WI38 (cell line): ENCODE data around the gene PADI4.

Source experiments
- H3K4me3 ChIP-seq: 2 replicates; pipeline ENCODE4 v1.5.1; 2011; ENCODE audit warnings: low read depth, mild to moderate bottlenecking, control low read depth, low read length
- CTCF ChIP-seq: IDR thresholded peaks from 2 replicates; pipeline ENCODE4 v1.5.1; 2012; ENCODE audit warnings: low read depth, mild to moderate bottlenecking, control low read depth, low read length

PADI4 gene

GRCh38 chr1:17397910-17398695 lies 90.1 kb downstream of the PADI4 start:
- no peak overlapping the region for H3K4me3 ChIP-seq
- TF ChIP-seq CTCF, result no peak

DNA sequence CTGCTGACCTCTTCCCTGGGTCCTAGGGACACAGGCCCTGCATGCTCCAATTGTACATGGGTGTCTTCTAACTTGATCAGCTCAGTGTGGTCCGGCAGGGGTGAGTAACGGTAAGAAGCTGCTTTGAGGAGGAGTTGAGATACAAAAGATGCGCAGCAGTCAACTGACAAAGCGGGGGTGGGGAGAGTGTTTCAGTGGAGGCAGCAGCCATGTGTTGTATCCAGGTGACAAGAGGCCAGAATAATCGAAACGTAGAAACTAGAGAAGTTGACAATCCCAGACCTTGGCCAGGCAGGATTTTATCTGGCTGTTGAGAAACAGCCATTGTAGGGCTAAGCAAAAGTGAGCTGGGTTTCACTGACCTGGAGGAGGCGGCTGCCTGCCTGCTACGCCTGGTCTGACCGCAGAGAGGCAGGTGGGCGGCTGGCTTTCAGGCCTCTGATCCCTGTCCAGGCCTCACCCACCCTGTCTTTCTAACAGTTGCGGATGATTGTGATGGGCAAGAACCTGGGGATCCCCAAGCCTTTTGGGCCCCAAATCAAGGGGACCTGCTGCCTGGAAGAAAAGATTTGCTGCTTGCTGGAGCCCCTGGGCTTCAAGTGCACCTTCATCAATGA lies 92.8 kb downstream of the PADI4 start:
- no peak overlapping the region for H3K4me3 ChIP-seq
- no peak for TF ChIP-seq CTCF

GRCh38 chr1:17401841-17402240 lies 93.8 kb downstream of the PADI4 start:
- no peak overlapping the region for H3K4me3 ChIP-seq
- TF ChIP-seq CTCF, result no peak

DNA sequence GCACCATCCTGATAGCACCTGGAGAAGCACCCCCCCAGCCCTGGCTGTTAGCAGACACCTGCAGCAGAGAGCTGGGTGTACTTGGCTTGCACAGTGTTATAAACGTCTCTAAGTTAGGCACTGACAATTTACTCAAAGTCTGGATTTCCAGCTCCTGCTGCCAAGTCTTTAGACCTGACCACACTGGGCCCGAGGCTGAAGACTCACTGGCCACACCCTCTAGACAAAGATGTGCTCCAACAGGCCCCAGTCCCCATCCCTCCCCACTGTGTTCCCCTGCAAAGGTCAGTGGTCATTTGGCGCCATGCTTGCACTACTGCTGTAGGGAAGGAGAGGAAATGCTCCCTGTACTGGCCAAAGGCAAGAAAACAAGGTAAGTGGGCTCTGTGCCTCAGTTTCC lies 95.1 kb downstream of the PADI4 start:
- no peak overlapping the region for H3K4me3 ChIP-seq
- no peak for TF ChIP-seq CTCF

- no peak for TF ChIP-seq CTCF
- no peak overlapping the region for H3K4me3 ChIP-seq
Measured at GRCh38 chr1:17404034-17404684, 96.2 kb downstream of the PADI4 start.

GRCh38 chr1:17404820-17405219 lies 96.8 kb downstream of the PADI4 start:
- no peak for TF ChIP-seq CTCF
- H3K4me3 ChIP-seq, result no peak overlapping the region
